ENCODE results near the gene ELMO2. TPM values are rescaled to one million over a fixed set of nuclear protein-coding genes. Genes with fewer than 3 reads are reported as not detected.

ELMO2 gene
- total RNA-seq, 4 donors from 2014 or later = 41.6 to 69.1 (median 53.8) TPM

DNA sequence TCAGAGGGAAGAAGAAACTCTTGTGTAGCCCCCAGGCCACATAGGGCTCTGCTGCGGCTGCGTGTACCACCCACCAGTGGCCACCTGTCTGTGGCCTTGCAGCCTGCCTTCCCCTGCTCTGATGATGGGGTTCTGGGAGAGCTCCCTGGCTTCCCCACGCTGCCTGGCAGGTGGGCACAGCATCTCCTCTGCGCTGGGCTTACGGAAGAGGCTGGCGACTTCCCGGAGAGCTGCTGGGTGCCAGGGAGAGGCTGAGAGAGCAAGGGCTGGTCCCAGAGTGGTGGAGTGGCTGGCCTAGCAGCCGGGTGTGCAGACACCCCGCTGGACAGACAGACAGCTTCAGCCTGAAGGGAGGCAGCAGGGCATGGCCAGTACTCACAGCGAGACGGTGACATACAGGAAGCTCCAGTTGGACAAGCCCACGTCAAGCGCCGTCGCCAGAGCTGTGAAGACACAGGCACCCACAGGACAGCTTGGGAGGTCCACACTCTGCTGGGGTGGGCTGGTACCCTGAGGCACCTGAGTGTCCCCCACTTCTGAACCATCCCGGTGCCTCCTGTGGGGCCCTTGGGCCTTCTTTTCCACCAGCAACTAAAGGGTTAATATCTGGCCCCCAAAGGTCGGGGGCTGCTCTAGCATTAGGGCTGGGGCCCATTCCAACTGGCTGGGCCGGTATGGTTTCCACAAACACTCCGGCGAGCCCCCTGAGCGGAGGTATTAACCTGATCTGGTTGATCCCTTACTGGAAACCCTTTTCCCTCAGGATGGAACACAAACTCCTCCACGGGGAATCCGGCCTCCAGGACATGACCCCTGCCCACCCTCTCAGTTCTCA is 50.0 kb downstream of the ELMO2 start:
- ATAC-seq = no peak

DNA sequence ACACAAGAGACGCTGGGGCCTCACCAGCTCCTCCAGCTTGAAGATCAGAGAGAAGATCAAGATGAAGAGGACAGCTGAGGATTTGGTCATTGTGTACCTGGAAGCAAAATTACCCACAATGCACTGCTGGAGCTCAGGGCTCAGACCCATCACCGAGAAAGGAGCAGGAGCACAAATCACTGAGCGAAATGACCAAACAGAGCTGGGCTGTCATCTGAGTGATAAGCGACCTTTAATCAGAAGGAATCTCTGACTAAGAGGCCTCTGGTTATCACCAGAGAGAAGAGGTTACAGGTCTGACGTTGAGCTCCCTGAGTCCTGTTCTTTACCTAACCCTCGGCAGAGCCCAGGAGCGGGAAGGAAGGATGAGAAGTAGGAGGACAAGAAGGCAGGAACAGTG is 50.6 kb downstream of the ELMO2 start:
- H3K36me3 ChIP-seq = peaks cover 0 to 37% of the 10 kb centered on the region in 2 donors
- WGBS, 2 donors (ENCODE audit: low coverage in 1 of 2) = 70 to 85% methylated on average over 3 to 7 of the region's 7 CpGs
- peak overlapping the region in 1 of 4 donors; percentile 71 for H3K27ac ChIP-seq

More for the DNA sequence above, 50.0 kb downstream of the ELMO2 start:
- 27% methylated on average over 9 of the region's 23 CpGs; no CpG with 5 or more reads in 1 of the 2 donors for WGBS, 2 donors (ENCODE audit: low coverage in 1 of 2)
- H3K36me3 ChIP-seq = peaks cover 0 to 31% of the 10 kb centered on the region in 2 donors
- H3K9me3 ChIP-seq = no peaks in the 10 kb centered on the region
- no peaks in the 10 kb centered on the region for H3K27me3 ChIP-seq
- no peak for TF ChIP-seq EP300 (IDR thresholded peaks at IDR 0.05)
- TF ChIP-seq POLR2AphosphoS5 (IDR thresholded peaks at IDR 0.05) = peak; percentile 3
- H3K4me3 ChIP-seq = peak overlapping the region in 1 of 2 donors; percentile 8
- H3K27ac ChIP-seq = peak overlapping the region in 3 of 4 donors; percentile 60 to 71 (median 62)
- H3K4me1 ChIP-seq = peaks cover 0 to 56% (median 18%) of the 10 kb centered on the region in 3 donors

DNA sequence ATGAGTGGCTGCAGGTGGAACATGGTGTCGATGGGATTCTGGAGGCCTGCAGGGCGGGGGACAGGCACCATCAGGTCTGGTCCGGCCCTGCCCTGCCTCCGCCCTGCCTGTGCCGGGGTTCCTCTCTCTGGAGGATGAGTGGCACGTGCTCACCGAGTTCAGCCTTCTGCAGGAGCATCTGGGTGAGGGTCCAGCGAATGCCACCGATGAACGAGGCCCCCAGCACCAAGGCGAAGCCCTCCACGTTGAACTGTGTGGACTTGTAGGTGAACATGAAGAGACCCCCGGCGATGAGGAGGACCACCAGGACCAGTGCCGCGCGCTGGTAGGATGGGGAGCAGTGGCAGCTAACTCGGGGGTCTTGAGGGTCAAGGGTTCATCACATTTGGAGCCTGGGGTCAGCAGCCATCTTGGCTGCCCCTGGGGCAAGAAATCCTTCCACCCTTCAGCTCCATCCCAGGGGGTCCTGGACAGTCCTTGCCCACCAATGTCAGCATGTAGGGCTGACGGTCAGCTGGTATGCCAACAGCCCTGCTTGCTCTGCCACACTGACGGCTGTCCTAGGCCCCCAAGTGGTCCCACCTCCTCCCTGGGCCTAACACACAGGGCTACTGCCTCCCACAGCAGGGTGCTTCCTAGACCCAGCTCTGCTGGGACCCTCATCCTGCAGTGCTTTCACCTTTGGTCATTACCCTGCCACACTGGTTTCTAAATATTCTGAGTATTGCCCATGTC is 51.3 kb downstream of the ELMO2 start:
- H3K27me3 ChIP-seq = no peaks in the 10 kb centered on the region
- 94% methylated on average over 18 of the region's 20 CpGs; no CpG with 5 or more reads in 1 of the 2 donors for WGBS, 2 donors (ENCODE audit: low coverage in 1 of 2)
- TF ChIP-seq, protein P1, sequence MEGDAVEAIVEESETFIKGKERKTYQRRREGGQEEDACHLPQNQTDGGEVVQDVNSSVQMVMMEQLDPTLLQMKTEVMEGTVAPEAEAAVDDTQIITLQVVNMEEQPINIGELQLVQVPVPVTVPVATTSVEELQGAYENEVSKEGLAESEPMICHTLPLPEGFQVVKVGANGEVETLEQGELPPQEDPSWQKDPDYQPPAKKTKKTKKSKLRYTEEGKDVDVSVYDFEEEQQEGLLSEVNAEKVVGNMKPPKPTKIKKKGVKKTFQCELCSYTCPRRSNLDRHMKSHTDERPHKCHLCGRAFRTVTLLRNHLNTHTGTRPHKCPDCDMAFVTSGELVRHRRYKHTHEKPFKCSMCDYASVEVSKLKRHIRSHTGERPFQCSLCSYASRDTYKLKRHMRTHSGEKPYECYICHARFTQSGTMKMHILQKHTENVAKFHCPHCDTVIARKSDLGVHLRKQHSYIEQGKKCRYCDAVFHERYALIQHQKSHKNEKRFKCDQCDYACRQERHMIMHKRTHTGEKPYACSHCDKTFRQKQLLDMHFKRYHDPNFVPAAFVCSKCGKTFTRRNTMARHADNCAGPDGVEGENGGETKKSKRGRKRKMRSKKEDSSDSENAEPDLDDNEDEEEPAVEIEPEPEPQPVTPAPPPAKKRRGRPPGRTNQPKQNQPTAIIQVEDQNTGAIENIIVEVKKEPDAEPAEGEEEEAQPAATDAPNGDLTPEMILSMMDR (IDR thresholded peaks at IDR 0.05) = no peak
- no peak for TF ChIP-seq EP300 (IDR thresholded peaks at IDR 0.05)
- no peak for TF ChIP-seq POLR2AphosphoS5 (IDR thresholded peaks at IDR 0.05)
- TF ChIP-seq POLR2A (IDR thresholded peaks at IDR 0.05) = no peak
- H3K36me3 ChIP-seq = peaks cover 0 to 44% of the 10 kb centered on the region in 2 donors
- H3K4me3 ChIP-seq = no peak overlapping the region
- H3K9me3 ChIP-seq = no peaks in the 10 kb centered on the region
- no peak overlapping the region for H3K27ac ChIP-seq
- ATAC-seq = no peak
- H3K4me1 ChIP-seq = peaks cover 0 to 54% (median 18%) of the 10 kb centered on the region in 3 donors

More for the DNA sequence above, 50.6 kb downstream of the ELMO2 start:
- TF ChIP-seq, protein P1 (IDR thresholded peaks at IDR 0.05) = no peak
- TF ChIP-seq POLR2AphosphoS5 (IDR thresholded peaks at IDR 0.05) (no peak), EP300 (IDR thresholded peaks at IDR 0.05) (no peak), POLR2A (IDR thresholded peaks at IDR 0.05) (no peak)
- Histone ChIP-seq H3K27me3 (no peaks in the 10 kb centered on the region), H3K4me3 (no peak overlapping the region), H3K9me3 (no peaks in the 10 kb centered on the region), H3K4me1 (peaks cover 0 to 52% (median 18%) of the 10 kb centered on the region in 3 donors)
- no peak for ATAC-seq

DNA sequence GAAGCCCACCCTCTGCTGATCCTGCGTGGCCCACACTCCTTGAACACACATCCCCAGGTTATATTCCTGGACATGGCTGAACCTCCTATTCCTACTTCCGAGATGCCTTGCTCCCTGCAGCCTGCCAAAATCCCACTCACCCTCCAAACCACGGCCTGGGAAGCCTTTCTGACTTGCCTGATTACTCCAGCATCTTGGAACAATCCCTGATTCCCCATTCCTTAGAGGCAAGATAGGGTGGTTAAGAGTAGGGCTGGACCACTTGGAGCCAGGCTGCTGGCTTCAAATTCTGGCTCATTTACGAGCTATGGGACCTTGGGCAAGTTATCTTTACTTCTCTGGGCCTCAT is 52.2 kb downstream of the ELMO2 start:
- WGBS, 2 donors (ENCODE audit: low coverage in 1 of 2) = 56 to 100% methylated on average over 1 to 4 of the region's 4 CpGs
- H3K4me3 ChIP-seq = no peak overlapping the region
- H3K4me1 ChIP-seq = peaks cover 0 to 52% (median 15%) of the 10 kb centered on the region in 3 donors
- H3K27me3 ChIP-seq = no peaks in the 10 kb centered on the region
- peaks cover 0 to 53% of the 10 kb centered on the region in 2 donors for H3K36me3 ChIP-seq
- no peaks in the 10 kb centered on the region for H3K9me3 ChIP-seq
- no peak for ATAC-seq
- no peak overlapping the region for H3K27ac ChIP-seq
- TF ChIP-seq POLR2A (IDR thresholded peaks at IDR 0.05) (no peak), EP300 (IDR thresholded peaks at IDR 0.05) (no peak), POLR2AphosphoS5 (IDR thresholded peaks at IDR 0.05) (no peak)
- TF ChIP-seq, protein P1 (IDR thresholded peaks at IDR 0.05) = no peak

DNA sequence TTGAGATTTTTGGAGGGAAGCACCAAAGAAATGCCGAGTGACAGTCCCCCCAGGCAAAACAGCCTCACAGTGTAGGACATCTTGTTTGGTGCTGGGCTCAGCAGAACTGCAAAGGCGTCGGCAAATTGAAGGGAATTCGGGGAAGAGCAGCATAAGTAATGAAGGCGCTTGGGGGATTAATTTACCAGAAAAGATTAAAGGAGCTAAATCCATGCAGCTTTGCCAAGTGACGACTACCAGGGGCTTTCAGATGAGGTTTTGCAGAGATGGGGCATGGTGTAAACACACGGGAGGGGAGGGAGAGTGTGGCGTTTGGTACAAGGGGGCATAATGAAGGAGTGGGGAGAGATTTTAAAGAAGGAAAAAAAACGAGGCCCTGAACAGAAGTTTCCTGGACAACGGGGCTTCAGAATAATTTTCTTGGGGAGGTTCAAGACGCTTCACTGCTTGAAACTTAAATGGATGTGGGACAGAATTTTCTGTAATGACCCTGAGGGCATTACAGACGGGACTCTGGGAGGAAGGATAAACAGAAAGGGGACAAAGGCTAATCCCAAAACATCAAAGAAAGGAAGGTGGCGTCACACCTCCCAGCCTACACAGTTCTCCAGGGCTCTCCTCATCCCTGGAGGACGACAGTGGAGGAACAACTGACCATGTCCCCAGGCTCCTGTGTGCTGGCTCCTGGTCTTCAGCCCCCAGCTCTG is 52.8 kb downstream of the ELMO2 start:
- Histone ChIP-seq H3K4me3 (no peak overlapping the region), H3K27ac (no peak overlapping the region), H3K4me1 (peaks cover 0 to 52% (median 15%) of the 10 kb centered on the region in 3 donors), H3K36me3 (peaks cover 0 to 53% of the 10 kb centered on the region in 2 donors), H3K9me3 (no peaks in the 10 kb centered on the region), H3K27me3 (no peaks in the 10 kb centered on the region)
- ATAC-seq = no peak
- no peak for TF ChIP-seq POLR2AphosphoS5 (IDR thresholded peaks at IDR 0.05)
- TF ChIP-seq, protein P1 (IDR thresholded peaks at IDR 0.05) = no peak
- no peak for TF ChIP-seq EP300 (IDR thresholded peaks at IDR 0.05)
- no peak for TF ChIP-seq POLR2A (IDR thresholded peaks at IDR 0.05)
- WGBS, 2 donors (ENCODE audit: low coverage in 1 of 2) = 57 to 63% methylated on average over 9 to 12 of the region's 14 CpGs

Measured in gastroesophageal sphincter (tissue), 4 donors.